Neuron (in vitro differentiated cells): ENCODE measurements around the gene TIMP4.

Experiments
- H2AFZ ChIP-seq: one replicate; pipeline ENCODE4 v1.6.1; 2013; ENCODE audit warnings: low read depth, mild to moderate bottlenecking, inconsistent platforms, low read length, moderate library complexity
- H3K27me3 ChIP-seq: one replicate; pipeline ENCODE4 v1.6.1; 2013; ENCODE audit warnings: low read length; ENCODE audit not compliant: insufficient read depth
- H3K36me3 ChIP-seq: one replicate; pipeline ENCODE4 v1.6.1; 2013; ENCODE audit warnings: low read length; ENCODE audit not compliant: insufficient read depth
- H3K4me1 ChIP-seq: one replicate; pipeline ENCODE4 v1.6.1; 2013; ENCODE audit warnings: low read length; ENCODE audit not compliant: insufficient read depth
- H3K4me3 ChIP-seq: 2 replicates; pipeline ENCODE4 v1.5.1; 2013; ENCODE audit warnings: mild to moderate bottlenecking, low read length, moderate library complexity
- H3K9me3 ChIP-seq: one replicate; pipeline ENCODE4 v1.6.1; 2013; ENCODE audit warnings: low read length

TIMP4 gene

DNA sequence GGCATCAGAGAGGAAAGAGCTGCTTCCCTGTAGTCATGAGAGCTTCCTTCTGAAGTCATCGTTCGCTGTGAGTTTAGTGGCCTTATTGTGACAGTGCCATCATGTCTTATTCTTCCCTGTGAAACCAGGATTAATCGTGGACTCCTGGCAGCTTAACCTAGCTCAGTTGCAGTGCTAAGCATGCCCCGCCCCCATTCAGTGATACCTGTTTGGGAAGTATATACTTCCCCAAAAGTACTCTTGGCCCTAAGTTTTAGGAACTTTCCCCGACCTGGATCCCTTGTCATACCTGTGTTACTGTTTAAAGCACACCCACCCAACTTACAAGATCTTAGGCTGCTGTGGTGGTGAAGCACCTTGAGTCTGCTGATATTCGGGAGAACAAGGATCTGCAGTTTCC lies 32.1 kb upstream of the TIMP4 start:
- no peaks in the 10 kb centered on the region for H3K36me3 ChIP-seq
- no peak overlapping the region for H3K4me3 ChIP-seq
- no peaks in the 10 kb centered on the region for H3K4me1 ChIP-seq
- H3K27me3 ChIP-seq: no peaks in the 10 kb centered on the region
- H3K9me3 ChIP-seq: no peaks in the 10 kb centered on the region
- H2AFZ ChIP-seq: no peak overlapping the region

DNA sequence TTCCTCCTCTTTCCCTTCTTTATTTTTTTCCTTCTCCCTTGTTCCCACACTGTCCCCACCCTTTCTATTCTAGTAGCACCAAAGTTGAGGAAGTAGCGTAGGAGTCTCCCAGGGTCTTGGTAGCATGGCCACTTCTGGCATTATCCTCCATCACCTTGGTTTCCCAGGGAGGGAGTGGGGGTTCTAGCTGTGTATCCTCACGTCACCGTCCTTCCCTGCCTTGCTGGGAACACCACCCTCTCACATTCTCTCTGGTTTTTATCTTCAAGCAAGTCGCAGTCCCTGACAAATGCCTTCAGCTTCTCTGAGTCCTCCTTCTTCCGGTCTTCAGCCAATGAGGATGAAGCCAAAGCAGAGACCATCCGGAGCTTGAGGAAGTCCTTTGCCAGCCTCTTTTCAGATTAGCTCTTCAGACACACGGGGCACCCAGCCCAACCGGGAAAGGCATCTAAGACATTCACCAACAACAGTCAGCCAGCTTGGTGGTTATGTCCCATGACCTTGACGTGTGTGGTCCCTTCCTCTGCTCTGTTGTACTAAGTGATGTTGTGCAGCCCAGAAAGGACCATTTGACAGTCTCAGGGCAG lies 31.6 kb upstream of the TIMP4 start:
- H3K9me3 ChIP-seq: no peaks in the 10 kb centered on the region
- no peaks in the 10 kb centered on the region for H3K4me1 ChIP-seq
- H2AFZ ChIP-seq: no peak overlapping the region
- H3K4me3 ChIP-seq: no peak overlapping the region
- no peaks in the 10 kb centered on the region for H3K36me3 ChIP-seq
- H3K27me3 ChIP-seq: no peaks in the 10 kb centered on the region

DNA sequence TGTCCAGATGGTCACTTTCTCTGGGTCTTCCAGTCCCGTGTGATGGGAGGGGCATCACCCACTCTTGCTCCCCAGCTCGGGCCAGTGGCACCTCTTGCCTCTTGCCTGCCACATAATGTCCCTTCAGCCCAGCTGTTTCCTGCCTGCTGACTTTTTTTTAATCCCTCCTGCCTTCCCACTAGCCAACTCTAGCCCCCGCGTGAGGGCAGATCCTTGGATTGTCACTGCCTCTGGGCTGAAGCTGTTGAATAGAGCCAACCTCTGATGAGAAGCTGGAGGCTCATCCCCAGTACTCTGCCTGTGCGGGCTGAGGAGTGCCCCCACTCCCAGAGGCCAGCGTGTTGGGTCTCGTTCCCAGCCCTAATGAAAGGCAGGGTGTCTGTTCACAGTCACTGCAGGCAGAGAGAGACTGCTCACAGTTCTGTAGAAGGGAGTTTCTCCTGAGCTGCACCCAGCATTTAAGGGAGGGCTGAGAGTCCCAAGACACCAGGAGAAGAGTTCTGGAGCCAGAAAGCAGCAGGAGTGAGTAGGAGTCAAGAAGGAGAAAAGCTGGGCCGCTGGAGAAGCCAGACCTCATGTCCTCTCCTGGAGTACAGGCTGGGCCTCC lies 30.1 kb upstream of the TIMP4 start:
- Histone ChIP-seq H3K9me3 (no peaks in the 10 kb centered on the region), H3K36me3 (no peaks in the 10 kb centered on the region), H3K4me3 (no peak overlapping the region), H2AFZ (no peak overlapping the region), H3K27me3 (peaks cover 4% of the 10 kb centered on the region), H3K4me1 (no peaks in the 10 kb centered on the region)

DNA sequence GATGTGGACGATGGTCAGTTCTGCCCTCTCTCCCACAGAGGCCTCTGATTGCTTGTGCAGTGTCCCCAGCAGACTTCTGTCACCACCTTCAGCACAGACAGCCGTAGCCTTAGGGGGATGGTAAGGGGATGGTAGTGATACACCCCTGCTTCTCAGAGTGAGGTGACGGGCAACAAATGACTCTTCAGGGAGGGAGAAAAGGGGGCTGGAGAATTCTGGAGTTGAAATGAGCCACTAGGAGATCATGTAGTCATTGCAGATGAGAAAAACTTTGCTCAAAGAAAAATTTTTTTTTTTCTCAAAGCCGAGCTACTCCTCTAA lies 29.6 kb upstream of the TIMP4 start:
- Histone ChIP-seq H3K9me3 (no peaks in the 10 kb centered on the region), H3K4me1 (no peaks in the 10 kb centered on the region), H3K4me3 (no peak overlapping the region), H3K27me3 (peaks cover 4% of the 10 kb centered on the region), H3K36me3 (no peaks in the 10 kb centered on the region), H2AFZ (no peak overlapping the region)

DNA sequence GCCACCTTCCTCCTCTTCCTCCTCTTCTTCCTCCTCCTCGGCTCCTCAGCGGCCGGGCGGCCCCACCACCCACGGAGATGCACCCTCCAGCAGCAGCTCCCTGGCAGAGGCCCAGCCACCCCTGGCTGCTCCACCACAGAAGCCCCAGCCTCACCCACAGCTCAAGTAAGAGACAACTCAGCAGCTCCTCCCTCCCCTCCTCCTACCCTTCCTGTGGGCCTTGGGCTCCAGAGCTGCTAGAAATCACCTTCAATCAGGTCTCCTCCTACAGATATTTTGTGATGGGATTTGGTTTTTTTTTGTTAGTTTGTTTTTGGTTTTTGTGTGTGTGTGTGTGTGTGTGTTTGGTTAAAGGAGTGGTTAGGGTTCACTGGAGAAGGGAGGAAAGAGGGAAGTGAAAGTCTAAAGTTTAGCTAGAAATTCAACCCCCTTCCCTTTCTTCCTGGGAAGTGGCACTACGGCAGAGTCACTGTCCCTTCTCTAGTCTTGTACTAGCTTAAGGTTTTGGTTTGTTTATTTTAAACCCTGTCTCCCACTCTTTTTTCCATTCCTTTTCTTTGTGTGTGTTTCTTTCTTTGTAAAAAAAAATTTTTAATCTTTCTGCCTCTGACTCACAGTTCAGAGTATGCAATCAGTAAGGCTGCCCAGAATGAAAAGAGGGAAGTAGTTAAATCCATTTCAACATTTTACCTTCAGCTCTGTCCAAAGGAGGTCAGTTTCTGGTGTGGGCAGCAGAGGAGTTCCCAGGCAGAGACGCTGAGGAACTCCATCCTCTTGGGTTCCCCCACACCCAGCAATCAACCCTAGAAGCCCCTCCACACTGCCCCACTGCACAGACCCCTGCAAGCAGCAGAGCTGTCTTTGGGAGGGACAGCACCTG lies 29.0 kb upstream of the TIMP4 start:
- peaks cover 4% of the 10 kb centered on the region for H3K27me3 ChIP-seq
- H3K4me3 ChIP-seq: no peak overlapping the region
- H2AFZ ChIP-seq: no peak overlapping the region
- no peaks in the 10 kb centered on the region for H3K9me3 ChIP-seq
- no peaks in the 10 kb centered on the region for H3K36me3 ChIP-seq
- H3K4me1 ChIP-seq: no peaks in the 10 kb centered on the region

DNA sequence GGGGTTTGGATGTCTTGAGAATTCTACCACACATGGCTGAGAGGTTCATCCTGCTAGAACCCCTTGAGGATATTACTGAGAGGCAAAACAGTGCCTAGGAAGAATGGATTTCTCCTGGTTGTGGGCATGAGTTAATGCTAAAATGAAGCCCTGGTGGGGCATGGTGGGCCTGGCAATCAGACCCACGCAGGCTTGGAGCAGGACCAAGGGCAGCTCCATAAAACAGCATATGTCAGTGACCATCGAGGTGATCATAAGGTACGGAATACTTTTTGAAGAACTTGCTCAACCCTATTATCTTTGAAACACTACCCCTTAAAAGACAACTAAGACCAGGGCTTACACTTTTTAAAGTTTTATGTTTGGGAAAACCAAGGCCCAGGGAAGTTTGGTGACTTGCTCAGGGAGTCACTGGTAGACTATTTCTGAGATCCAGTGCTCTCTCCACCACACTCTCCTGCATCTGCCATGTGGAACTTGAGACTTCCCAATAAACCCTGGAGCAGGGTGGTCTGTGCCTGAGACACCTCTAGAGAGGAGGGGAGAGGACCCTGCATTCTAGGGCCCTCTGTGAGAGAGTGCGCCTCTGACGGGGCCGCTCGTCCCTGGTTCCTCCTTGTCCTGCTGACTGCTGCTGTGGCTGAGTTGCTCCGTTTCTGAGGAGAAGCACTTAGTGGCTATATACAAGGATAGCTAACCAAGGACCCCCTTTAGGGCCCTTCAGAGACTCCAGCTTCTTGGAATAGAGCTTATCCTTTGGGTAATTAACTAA lies 28.0 kb upstream of the TIMP4 start:
- Histone ChIP-seq H3K4me3 (no peak overlapping the region), H3K4me1 (no peaks in the 10 kb centered on the region), H3K36me3 (no peaks in the 10 kb centered on the region), H2AFZ (no peak overlapping the region), H3K9me3 (no peaks in the 10 kb centered on the region), H3K27me3 (peaks cover 4% of the 10 kb centered on the region)

DNA sequence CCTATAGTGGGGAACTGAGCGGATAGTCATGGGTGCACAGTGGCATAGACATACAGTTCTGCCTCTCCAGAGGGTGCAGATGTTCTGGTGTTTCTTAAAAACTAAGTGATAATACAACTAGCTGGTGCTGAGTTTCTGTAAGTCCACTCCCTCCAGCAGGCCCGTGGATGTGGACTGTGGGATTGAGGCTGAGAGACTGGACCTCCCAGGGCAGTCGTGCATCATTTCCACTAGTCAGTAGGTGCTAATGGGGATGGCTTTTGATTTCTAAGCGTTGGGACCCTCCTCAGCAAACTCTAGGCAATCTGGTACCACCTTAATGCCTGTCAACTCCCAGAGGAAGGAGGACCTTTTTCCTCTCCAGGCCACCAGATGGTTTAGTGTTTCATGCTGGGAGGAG lies 27.3 kb upstream of the TIMP4 start:
- H3K36me3 ChIP-seq: no peaks in the 10 kb centered on the region
- H2AFZ ChIP-seq: no peak overlapping the region
- H3K4me1 ChIP-seq: no peaks in the 10 kb centered on the region
- no peak overlapping the region for H3K4me3 ChIP-seq
- no peaks in the 10 kb centered on the region for H3K9me3 ChIP-seq
- peaks cover 4% of the 10 kb centered on the region for H3K27me3 ChIP-seq

DNA sequence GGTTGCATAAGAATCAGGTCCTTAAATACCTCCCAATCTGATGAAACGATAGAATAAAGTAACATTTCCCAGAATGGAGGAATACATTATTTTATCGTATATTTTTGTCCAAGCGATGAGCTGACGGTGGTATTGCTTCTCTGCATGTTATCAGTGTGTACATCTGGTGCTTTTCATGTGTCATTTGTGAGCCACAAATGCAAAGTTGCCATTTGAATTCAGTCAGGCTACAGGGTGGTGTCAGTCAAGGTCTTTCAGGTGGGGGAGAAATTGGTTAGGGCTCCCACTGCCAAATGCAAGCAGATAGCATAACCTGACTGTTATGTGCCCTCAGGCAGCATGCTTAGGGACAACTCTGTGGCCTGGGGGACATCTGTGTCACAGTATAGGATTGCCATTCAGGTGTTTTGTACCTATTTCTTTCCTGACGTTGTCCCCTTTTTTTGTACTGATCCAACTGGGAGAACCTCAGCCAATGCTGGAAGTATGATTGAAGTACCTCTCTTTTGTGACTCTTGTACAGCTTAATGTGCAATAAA lies 26.5 kb upstream of the TIMP4 start:
- Histone ChIP-seq H3K9me3 (no peaks in the 10 kb centered on the region), H3K36me3 (no peaks in the 10 kb centered on the region), H3K4me1 (no peaks in the 10 kb centered on the region), H2AFZ (no peak overlapping the region), H3K4me3 (no peak overlapping the region), H3K27me3 (peaks cover 4% of the 10 kb centered on the region)

DNA sequence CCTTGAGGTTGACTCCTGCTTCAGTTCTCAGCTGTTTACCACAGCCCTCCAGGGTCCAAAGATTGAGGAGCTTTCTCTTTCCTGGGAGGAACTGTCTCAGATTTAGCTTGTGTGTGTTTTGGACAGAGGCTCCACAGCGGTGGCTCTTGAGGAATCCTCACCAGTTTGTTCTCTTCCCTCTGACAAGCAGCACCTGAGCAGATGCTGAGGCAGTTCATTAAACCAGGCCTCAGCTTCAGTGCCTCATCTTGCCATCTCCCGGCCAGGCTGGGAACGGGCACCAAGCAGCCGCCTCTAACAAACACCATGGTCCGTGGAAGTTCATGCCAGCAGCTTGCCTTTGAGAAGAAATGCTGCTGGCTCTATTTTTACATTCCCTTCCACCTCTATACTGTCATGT lies 25.8 kb upstream of the TIMP4 start:
- no peaks in the 10 kb centered on the region for H3K4me1 ChIP-seq
- H3K27me3 ChIP-seq: peaks cover 4% of the 10 kb centered on the region
- H2AFZ ChIP-seq: no peak overlapping the region
- H3K36me3 ChIP-seq: no peaks in the 10 kb centered on the region
- H3K4me3 ChIP-seq: no peak overlapping the region
- H3K9me3 ChIP-seq: no peaks in the 10 kb centered on the region

DNA sequence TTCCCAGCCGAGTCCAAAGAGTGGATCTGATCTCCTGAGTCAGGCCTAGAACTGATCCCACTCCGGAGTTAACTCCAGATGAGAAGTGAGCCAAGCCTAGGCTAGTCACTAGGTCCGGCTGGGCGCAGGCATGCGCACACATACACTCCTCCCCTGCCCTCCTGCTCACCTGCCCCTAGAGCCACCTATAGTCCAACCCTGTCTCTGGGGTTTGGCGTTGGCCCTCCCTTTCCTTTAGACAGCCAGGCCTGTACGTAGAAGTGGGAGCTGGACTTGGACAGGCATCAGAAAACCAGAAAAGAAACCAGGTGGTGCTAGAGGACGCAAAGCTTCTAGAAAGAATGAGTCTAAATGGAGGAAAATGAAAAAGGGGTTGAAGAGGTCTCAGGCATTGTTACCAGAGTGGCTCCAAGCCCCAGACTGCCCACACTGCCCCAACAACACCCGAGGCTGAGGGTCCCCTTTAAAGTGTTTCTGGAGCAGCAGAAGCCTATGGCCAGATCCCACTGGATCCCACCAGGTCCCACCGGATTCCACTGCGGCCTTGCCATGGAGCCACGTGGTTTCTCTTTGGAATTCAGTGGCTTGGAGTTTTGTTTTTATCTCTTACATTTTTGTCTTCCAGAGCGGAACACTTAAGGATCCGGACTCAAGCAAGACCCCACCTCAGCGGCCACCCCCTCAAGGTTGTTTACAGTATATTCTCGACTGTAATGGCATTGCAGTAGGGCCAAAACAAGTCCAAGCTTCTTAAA lies 24.2 kb upstream of the TIMP4 start:
- H3K4me1 ChIP-seq: no peaks in the 10 kb centered on the region
- no peak overlapping the region for H3K4me3 ChIP-seq

DNA sequence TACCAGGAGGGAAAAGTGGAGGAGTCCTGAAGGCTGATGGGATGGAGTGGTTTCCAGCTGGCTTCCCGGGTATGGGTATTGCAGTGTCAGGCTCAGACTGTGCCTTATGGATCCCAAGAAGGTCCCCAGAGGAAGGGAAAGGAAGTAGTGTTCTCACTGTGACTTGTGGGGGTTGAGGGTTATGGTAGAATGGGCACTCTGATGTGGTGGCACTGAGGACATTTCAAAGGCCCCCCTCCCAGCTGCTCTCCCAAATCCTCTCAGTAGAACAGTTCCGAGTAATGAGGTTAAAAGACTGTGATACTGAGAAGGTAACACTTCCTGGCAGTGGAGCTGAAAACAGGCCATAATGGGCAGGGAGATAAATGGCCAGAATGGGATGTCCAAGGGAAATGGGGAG lies 23.1 kb upstream of the TIMP4 start:
- peaks cover 4% of the 10 kb centered on the region for H3K27me3 ChIP-seq
- H2AFZ ChIP-seq: no peak overlapping the region

More for the DNA sequence above, 24.2 kb upstream of the TIMP4 start:
- Histone ChIP-seq H3K27me3 (peaks cover 4% of the 10 kb centered on the region), H2AFZ (no peak overlapping the region), H3K9me3 (no peaks in the 10 kb centered on the region), H3K36me3 (no peaks in the 10 kb centered on the region)

DNA sequence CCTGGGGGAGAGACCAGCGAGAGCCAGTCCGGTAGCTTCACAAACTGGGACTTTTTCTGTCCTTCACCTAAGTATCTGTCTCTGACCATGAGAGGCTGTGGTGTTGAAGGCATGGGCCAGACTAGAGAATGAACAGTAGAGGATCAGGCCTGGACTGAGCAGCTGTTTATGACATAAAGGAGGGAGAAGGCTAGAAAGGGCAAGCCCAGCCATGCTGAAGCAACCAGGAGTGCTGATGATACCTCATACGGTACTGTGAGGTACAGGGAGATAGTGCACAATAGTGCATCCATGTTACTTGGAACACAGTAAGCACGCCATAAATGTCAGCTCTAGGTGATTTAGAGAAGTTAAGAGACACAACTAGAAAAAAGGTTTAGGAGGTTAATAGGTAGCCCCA lies 22.6 kb upstream of the TIMP4 start:
- H3K4me1 ChIP-seq: no peaks in the 10 kb centered on the region
- no peaks in the 10 kb centered on the region for H3K36me3 ChIP-seq
- H3K9me3 ChIP-seq: no peaks in the 10 kb centered on the region
- peaks cover 4% of the 10 kb centered on the region for H3K27me3 ChIP-seq
- no peak overlapping the region for H3K4me3 ChIP-seq
- no peak overlapping the region for H2AFZ ChIP-seq

More for the DNA sequence above, 23.1 kb upstream of the TIMP4 start:
- H3K9me3 ChIP-seq: no peaks in the 10 kb centered on the region
- H3K4me1 ChIP-seq: no peaks in the 10 kb centered on the region
- no peak overlapping the region for H3K4me3 ChIP-seq
- no peaks in the 10 kb centered on the region for H3K36me3 ChIP-seq
